Thyroid gland (tissue), 4 donors: ENCODE measurements around the gene TMEM239. TPM values are rescaled to one million over a fixed set of nuclear protein-coding genes. Genes with fewer than 3 reads are reported as not detected.

Source experiments
- DNase-seq, 2 donors: peaks; one replicate each; pipeline ENCODE4 v3.0.0-alpha.2; 2019
- H3K27ac ChIP-seq, 3 donors: fragments of 200-600 bp; sonication (generic); 1 replicate in 2 of 3; 2 replicates in 1 of 3; pipeline ENCODE4 v1.5.1; 2016 to 2019; ENCODE audit warnings: mild to moderate bottlenecking in 1 of 3, moderate library complexity in 1 of 3
- H3K27me3 ChIP-seq: fragments of 200-600 bp; sonication (generic); one replicate; pipeline ENCODE4 v1.5.1; 2019
- H3K36me3 ChIP-seq, 2 donors: fragments of 200-600 bp; sonication (generic); one replicate each; pipeline ENCODE4 v1.5.1; 2016 to 2019
- H3K4me1 ChIP-seq, 2 donors: fragments of 200-600 bp; sonication (generic); one replicate each; pipeline ENCODE4 v1.5.1; 2017 to 2019
- H3K4me3 ChIP-seq, 3 donors: fragments of 200-600 bp; sonication (generic); replicated peaks in 1 of 3; 1 replicate in 2 of 3; 2 replicates in 1 of 3; pipeline ENCODE4 v1.5.1; 2016; ENCODE audit warnings: mild to moderate bottlenecking in 1 of 3
- H3K9me3 ChIP-seq: fragments of 200-600 bp; sonication (generic); one replicate; pipeline ENCODE4 v1.5.1; 2017
- CTCF ChIP-seq, 6 experiments: fragments of 200-600 bp in 3 of 6; fragments of 450-650 bp in 3 of 6; sonication (generic) in 3 of 6; IDR thresholded peaks; one replicate each; pipeline ENCODE4 v1.5.1; 2016 to 2019; ENCODE audit warnings: antibody characterized with exemption in 6 of 6, mild to moderate bottlenecking in 2 of 6, inconsistent platforms in 1 of 6, moderate library complexity in 1 of 6
- POLR2A ChIP-seq, 2 donors: fragments of 450-650 bp; IDR thresholded peaks; one replicate each; pipeline ENCODE4 v1.6.1; 2017; ENCODE audit warnings: antibody characterized with exemption in 2 of 2, mild to moderate bottlenecking in 2 of 2, moderate library complexity in 1 of 2
- WGBS, 2 donors: methylation state at CpG; one replicate each; pipeline ENCODE4 v1.1.5; 2017; 5-methylcytosine and 5-hydroxymethylcytosine counted together
- intact Hi-C: fragments of 100-400 bp; cut with DNase I; formaldehyde crosslinking; loops from one replicate; pipeline ENCODE4 v1.15.1; 2023
- total RNA-seq, 4 donors: library from RNA; depleted of rRNA; stranded (reverse); fragments of >200 nt; gene quantifications; one replicate each; pipeline ENCODE4 v1.2.3, GENCODE V29; 2016

TMEM239 gene
- total RNA-seq, 4 donors from 2014 or later = not detected

- TF ChIP-seq CTCF (IDR thresholded peaks at IDR 0.05) = no peak
- TF ChIP-seq POLR2A (IDR thresholded peaks at IDR 0.05) = no peak
- WGBS, 2 donors = 89 to 94% methylated on average over 6 of the region's 6 CpGs
- H3K4me3 ChIP-seq = no peak overlapping the region
- no peaks in the 10 kb centered on the region for H3K9me3 ChIP-seq
- H3K27ac ChIP-seq = no peak overlapping the region
- H3K36me3 ChIP-seq = no peaks in the 10 kb centered on the region
- intact Hi-C loops = no loop called here
- no peaks in the 10 kb centered on the region for H3K27me3 ChIP-seq
- DNase-seq = no peak
- no peaks in the 10 kb centered on the region for H3K4me1 ChIP-seq
Measured at GRCh38 chr20:2793471-2793870, 22.7 kb upstream of the TMEM239 start.

- TF ChIP-seq POLR2A (IDR thresholded peaks at IDR 0.05) (no peak), CTCF (IDR thresholded peaks at IDR 0.05) (no peak)
- Histone ChIP-seq H3K27ac (no peak overlapping the region), H3K9me3 (no peaks in the 10 kb centered on the region), H3K27me3 (no peaks in the 10 kb centered on the region), H3K36me3 (no peaks in the 10 kb centered on the region), H3K4me3 (no peak overlapping the region), H3K4me1 (no peaks in the 10 kb centered on the region)
- intact Hi-C loops = no loop called here
- 87 to 91% methylated on average over 21 to 23 of the region's 23 CpGs for WGBS, 2 donors
- DNase-seq = no peak
Measured at GRCh38 chr20:2794202-2794748, 21.9 kb upstream of the TMEM239 start.

- Histone ChIP-seq H3K36me3 (no peaks in the 10 kb centered on the region), H3K9me3 (no peaks in the 10 kb centered on the region), H3K27ac (no peak overlapping the region), H3K27me3 (no peaks in the 10 kb centered on the region), H3K4me3 (no peak overlapping the region), H3K4me1 (peaks cover 0 to 2% of the 10 kb centered on the region in 2 donors)
- TF ChIP-seq POLR2A (IDR thresholded peaks at IDR 0.05) = no peak
- TF ChIP-seq CTCF (IDR thresholded peaks at IDR 0.05) = no peak
- intact Hi-C loops = no loop called here
- DNase-seq = no peak
- 85 to 87% methylated on average over 9 to 11 of the region's 11 CpGs for WGBS, 2 donors
Measured at GRCh38 chr20:2794866-2795447, 21.2 kb upstream of the TMEM239 start.

- Histone ChIP-seq H3K27ac (no peak overlapping the region), H3K4me1 (peaks cover 3 to 7% of the 10 kb centered on the region in 2 donors), H3K9me3 (no peaks in the 10 kb centered on the region), H3K4me3 (no peak overlapping the region), H3K27me3 (no peaks in the 10 kb centered on the region), H3K36me3 (no peaks in the 10 kb centered on the region)
- WGBS, 2 donors = 92 to 94% methylated on average over 17 to 24 of the region's 24 CpGs
- TF ChIP-seq POLR2A (IDR thresholded peaks at IDR 0.05) (no peak), CTCF (IDR thresholded peaks at IDR 0.05) (no peak)
- intact Hi-C loops = no loop called here
- DNase-seq = no peak
Measured at GRCh38 chr20:2795451-2795850, 20.7 kb upstream of the TMEM239 start.

- Histone ChIP-seq H3K36me3 (no peaks in the 10 kb centered on the region), H3K27ac (no peak overlapping the region), H3K4me1 (peaks cover 10 to 11% of the 10 kb centered on the region in 2 donors), H3K4me3 (no peak overlapping the region), H3K27me3 (no peaks in the 10 kb centered on the region), H3K9me3 (no peaks in the 10 kb centered on the region)
- intact Hi-C loops = no loop called here
- TF ChIP-seq POLR2A (IDR thresholded peaks at IDR 0.05) (no peak), CTCF (IDR thresholded peaks at IDR 0.05) (no peak)
- WGBS, 2 donors = 92 to 94% methylated on average over 15 to 18 of the region's 20 CpGs
- DNase-seq = no peak
Measured at GRCh38 chr20:2796011-2796660, 20.0 kb upstream of the TMEM239 start.
